ENCODE data around the gene CORO2A.
"Not testable (repeated sequence)": the region's sequence is repeated elsewhere in the genome, so short reads cannot be mapped to it uniquely, and the experiment has no call there.

CORO2A gene

DNA sequence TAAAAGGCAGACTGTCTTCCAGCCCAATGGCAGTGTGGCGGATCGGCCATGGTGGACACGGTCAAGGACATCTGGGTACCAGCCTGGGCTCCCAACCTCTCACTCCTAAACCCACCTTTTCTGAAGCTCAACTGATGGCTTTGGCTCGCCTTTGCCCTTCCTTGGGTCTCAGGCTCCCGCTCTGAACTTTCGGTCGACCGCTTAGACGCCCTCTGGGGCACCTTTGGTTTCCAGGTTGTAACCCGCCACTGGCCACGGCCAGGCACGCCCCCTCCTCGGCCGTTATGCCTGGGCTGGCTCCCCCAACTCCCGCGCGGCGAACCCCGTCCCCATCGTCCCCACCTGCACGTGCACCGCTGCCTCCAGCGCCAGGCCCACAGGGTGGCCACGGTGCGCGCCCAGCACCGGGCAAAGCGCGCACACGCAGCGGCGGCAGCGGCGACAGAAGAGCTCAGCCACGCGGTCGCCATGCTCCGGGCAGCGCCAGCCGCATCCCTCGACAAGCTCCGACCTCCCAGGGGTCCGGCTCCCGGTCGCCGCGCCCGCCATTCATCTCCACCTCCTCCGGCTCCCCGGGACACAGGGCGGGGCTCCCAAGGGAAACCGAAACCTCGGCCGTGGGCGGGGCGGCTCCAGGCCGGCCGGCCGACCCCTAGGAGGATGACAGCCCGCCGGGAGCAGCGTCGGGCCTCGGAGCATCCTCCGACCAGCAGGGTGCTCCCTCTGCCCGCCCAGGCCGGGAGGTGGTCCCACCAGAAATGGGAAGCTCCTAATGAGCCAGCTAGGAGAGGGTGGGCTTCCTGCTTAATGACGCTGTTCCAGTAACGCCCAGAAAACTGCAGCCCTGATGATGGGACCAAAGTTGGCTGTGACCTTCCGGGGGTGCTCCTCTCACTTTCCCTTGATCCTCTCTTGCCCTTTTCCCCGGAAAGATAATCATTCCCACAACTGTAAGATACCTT is 73.5 kb downstream of the CORO2A start, which contains the start of gene TRIM14:
TRIM14 (minus strand) TSS at position 583 of the 962 bp plus-strand sequence; CDS start at position 549, 34 bp downstream.
- in situ Hi-C loops (cut with MboI; ENCODE audit: low sequenced_read_pairs) = no loop called here

GRCh38 chr9:98117984-98118639 is 74.3 kb downstream of the CORO2A start:
- in situ Hi-C loops (cut with MboI; ENCODE audit: low sequenced_read_pairs) = no loop called here

GRCh38 chr9:98117097-98117496 is 75.3 kb downstream of the CORO2A start:
- in situ Hi-C loops (cut with MboI; ENCODE audit: low sequenced_read_pairs) = not testable (repeated sequence)

GRCh38 chr9:98109052-98109451 is 83.4 kb downstream of the CORO2A start:
- in situ Hi-C loops (cut with MboI; ENCODE audit: low sequenced_read_pairs) = no loop called here

DNA sequence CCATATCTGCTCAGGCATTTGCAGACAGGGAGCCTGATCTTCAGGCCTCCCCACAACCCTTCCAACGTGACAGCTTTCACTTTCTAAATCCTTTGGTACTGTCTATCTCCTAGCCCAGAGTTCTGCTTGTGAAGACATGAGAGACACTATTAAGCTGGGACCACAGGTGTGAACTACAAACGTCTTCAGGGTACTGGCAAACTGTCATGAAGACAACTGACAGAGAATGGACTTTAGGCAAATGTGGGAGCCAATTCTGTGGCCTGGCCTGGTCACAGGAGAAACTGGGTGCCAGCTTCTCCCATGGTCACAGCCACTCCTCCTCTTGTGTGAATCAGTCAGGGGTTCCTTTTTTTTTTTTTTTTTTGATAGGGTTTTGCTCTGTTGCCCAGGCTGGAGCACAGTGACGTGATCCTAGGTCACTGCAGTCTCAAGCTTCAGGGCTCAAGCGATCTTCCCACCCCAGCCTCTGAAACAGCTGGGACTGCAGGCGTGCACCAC is 83.9 kb downstream of the CORO2A start:
- in situ Hi-C loops (cut with MboI; ENCODE audit: low sequenced_read_pairs) = no loop called here

DNA sequence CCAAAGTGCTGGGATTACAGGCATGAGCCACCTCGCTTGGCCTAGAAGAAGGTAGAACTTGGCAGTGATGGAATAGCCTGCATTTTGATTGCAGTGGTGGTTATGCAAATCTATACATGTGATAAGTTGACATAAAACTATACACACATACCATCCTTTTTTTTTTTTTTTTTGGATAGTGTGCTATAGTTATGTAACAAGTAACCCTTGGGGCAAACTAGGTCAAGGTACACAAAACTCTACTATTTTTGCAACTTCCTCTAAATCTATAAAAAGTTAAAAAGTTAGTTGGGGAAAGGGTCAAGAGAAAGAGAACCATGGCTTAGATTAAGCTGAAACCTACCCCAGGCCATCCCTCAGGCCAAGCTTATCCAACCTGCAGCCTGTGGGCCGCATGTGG is 84.5 kb downstream of the CORO2A start:
- in situ Hi-C loops (cut with MboI; ENCODE audit: low sequenced_read_pairs) = no loop called here

DNA sequence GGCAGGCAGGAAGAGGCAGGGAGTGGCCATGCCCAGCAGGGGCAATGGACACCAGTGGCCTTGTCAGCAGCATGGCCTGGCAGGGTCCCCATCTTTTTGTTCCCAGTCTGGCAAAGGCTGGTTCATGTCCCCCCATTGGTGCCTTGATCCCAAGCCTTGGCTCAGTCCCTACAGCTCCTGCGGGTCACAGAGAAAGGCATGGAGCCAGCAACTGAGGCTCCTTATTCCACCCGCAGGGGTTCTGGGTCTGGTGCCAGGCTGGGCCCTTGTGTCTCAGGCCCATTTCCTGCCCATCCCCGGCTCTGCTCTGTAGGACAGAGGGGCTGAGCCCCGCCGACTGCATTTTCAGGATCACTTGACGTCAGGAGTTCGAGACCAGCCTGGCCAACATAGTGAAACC is 87.4 kb downstream of the CORO2A start:
- in situ Hi-C loops (cut with MboI; ENCODE audit: low sequenced_read_pairs) = no loop called here

DNA sequence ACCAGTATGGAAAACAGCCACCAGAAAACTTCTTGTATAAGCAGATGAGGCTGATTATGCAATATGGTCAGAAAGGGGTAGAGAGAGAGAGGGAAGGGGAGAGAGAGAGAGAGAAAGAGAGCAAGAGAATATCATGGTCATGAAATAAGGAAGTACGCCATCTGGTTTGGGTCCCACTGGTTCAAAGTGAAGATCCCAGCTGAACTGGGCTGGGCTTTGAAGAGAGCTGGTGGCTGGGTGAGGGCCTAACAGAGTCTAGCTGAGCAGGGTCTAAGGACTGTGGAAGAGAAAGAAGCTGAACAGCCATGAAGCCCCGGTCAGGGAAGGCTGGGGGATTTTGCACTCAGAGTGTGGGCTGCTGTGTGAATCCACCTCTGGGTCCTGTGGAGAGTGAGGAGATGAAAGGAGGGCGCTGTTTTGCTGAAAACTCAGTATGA is 88.0 kb downstream of the CORO2A start:
- in situ Hi-C loops (cut with MboI; ENCODE audit: low sequenced_read_pairs) = no loop called here

DNA sequence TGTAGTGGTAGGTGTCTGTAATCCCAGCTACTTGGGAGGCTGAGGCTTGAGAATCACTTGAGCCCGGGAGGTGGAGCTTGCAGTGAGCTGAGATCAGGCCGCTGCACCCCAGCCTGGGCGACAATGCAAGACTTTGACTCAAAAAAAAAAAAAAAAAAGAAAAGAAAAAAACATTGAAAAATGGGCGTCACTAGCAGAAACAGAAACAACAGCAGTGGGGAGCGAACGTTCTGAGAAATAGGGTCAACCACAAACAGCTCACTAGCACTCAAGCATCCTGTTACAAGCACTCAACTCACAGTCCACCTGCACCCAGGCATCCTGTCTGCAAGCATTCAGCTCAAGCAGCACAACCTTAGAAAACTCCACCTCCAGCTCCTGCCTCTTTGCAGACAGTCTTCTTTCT is 90.6 kb downstream of the CORO2A start:
- in situ Hi-C loops (cut with MboI; ENCODE audit: low sequenced_read_pairs) = no loop called here

DNA sequence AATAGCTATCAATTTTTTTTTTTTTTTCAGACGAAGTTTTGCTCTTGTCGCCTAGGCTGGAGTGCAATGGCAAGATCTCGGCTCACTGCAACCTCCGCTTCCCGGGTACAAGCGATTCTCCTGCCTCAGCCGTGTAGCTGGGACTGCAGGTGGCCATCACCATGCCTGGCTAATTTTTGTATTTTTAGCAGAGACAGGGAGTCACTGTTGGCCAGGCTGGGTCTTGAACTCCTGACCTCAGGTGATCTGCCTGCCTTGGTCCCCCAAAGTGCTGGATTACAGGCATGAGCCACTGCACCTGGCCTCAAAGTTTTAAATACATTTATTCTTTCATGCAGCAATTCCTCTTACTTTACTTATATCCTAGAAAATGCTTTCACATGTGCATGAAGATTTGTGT is 91.0 kb downstream of the CORO2A start:
- in situ Hi-C loops (cut with MboI; ENCODE audit: low sequenced_read_pairs) = no loop called here

- in situ Hi-C loops (cut with MboI; ENCODE audit: low sequenced_read_pairs) = no loop called here
Observed at GRCh38 chr9:98100456-98100855, 92.0 kb downstream of the CORO2A start.

GRCh38 chr9:98099898-98100297 is 92.5 kb downstream of the CORO2A start:
- in situ Hi-C loops (cut with MboI; ENCODE audit: low sequenced_read_pairs) = no loop called here

DNA sequence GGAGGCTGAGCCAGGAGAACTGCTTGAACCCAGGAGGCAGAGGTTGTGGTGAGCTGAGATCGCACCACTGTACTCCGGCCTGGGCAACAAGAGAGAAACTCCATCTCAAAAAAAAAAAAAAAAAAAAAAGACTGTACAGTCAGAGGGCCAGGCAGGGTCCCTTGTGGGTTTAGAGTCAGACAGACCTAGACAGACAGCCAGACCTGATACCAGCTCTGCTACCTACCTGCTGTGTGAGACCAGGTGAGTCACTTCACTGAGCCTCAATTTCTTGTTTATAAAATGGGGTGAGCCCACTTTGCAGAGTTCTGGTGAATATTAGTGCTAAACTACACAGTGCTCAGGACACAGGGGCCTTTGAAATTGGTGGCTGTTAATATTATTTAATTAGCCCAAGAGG is 93.1 kb downstream of the CORO2A start:
- in situ Hi-C loops (cut with MboI; ENCODE audit: low sequenced_read_pairs) = no loop called here

GRCh38 chr9:98097836-98098235 is 94.6 kb downstream of the CORO2A start:
- in situ Hi-C loops (cut with MboI; ENCODE audit: low sequenced_read_pairs) = no loop called here

GRCh38 chr9:98096091-98096490 is 96.3 kb downstream of the CORO2A start:
- in situ Hi-C loops (cut with MboI; ENCODE audit: low sequenced_read_pairs) = no loop called here

DNA sequence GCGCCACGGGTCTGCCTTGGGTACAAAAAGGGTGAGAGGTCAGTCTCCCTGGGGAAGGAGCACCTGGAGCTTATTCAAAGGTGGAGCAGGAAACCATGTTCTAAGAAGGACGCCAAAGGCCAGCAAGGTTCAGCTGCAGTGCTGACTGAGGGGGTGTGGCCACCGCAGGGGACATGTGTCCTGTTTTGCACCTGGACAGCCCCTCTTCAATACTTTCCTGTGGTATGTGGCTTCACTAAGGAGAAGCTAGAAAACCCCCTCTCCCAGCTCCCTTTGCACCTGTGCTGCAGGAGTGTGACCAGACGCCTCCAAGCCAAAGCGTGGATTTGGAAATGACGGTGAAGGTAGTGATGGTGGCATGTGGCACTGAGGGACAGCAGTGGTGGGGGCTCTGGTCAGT is 97.0 kb downstream of the CORO2A start:
- in situ Hi-C loops (cut with MboI; ENCODE audit: low sequenced_read_pairs) = no loop called here

- in situ Hi-C loops (cut with MboI; ENCODE audit: low sequenced_read_pairs) = no loop called here
Observed at GRCh38 chr9:98094851-98095250, 97.6 kb downstream of the CORO2A start.

DNA sequence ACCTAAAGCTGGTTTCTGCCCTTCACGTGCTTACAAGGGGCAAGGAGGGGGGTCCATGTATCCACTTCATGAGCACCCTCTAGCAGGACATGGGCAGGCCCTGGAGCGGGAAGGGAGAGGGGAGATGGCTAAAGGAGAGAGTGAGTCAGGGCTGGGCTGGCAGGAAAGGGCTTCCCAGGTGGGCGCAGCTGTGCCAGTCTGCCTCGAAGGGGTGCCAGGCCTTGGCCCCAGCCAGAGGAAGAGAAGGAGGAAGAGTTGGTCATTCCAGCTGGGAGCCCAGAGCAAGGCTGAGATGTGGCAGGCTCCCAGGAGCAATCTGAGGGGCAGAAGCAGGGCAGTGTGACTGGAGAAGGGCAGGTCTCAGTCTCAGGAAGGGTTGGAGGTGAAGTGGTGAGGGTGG is 98.1 kb downstream of the CORO2A start:
- in situ Hi-C loops (cut with MboI; ENCODE audit: low sequenced_read_pairs) = no loop called here

DNA sequence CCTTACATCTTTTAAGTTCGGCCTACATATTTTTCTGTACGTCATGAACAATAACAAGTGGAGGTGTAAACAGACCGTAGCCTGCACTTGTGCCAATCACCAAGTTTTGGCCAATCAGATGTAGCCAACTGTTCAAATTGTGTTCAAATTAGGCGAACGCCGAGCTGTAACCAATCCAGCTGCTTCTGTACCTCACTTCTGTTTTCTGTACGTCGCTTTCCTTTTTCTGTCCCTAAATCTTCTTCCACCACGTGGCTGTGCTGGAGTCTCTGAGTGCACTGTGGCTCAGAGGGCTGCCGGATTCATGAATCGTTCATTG is 99.9 kb downstream of the CORO2A start:
- in situ Hi-C loops (cut with MboI; ENCODE audit: low sequenced_read_pairs) = no loop called here

DNA sequence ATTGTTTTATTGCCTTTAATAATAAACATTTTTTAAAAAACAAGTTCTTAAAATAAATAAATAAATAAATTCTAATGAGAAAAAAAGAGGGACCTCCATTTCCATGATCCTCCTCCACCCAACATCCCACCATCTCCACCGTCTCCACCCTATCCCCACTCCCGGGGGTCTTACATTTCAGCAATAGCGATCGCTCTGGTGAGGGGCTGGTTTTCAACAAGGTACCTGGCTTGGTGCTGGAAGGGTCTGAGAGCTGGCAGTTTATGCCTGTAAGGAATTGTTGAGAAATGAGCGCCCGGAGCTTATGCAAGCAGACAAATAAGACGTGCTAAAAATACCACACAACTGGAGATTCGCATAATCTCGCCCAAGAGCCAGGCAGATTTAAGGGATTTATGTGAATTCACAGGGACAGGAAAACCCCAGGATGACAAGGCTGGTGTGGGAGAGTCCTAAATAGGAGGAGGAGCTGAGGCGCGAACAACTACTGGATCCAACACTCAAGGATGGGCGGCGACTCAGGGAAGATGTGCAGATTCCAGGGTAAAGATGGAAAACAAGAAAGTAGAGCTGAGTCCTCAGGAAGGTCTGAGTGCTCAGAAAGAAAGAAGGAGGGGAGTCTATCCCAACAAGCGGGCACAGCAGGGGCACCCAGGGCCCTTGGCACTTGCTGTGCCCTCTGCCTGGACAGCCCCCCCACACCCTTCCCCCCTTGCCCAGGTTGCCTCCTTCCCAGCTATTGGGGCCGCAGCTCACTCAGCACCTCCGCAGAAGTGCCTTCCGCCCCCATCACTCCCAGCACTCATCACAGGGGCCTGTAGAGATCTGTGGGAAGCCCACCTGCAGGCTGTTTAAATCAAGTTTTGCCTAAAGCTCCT is 100.5 kb downstream of the CORO2A start:
- in situ Hi-C loops (cut with MboI; ENCODE audit: low sequenced_read_pairs) = no loop called here

- in situ Hi-C loops (cut with MboI; ENCODE audit: low sequenced_read_pairs) = not testable (repeated sequence)
Observed at GRCh38 chr9:98090674-98091073, 101.8 kb downstream of the CORO2A start.
